GM18873 (cell line): ENCODE data around the gene CRIP1.

Experiments used
- ATAC-seq: cut with Tn5 transposase; IDR thresholded peaks from one replicate; pipeline ENCODE4 v1.9.1; 2021; ENCODE audit warnings: mild to moderate bottlenecking, moderate library complexity, moderate number of reproducible peaks; ENCODE audit not compliant: unreplicated experiment, low FRiP score

The CRIP1 gene

GRCh38 chr14:105450864-105451720 is 35.6 kb upstream of the CRIP1 start:
- ATAC-seq: no peak

- no peak for ATAC-seq
Observed at GRCh38 chr14:105452963-105453362, 33.7 kb upstream of the CRIP1 start.

- ATAC-seq: no peak
Observed at GRCh38 chr14:105453847-105454246, 32.8 kb upstream of the CRIP1 start.

DNA sequence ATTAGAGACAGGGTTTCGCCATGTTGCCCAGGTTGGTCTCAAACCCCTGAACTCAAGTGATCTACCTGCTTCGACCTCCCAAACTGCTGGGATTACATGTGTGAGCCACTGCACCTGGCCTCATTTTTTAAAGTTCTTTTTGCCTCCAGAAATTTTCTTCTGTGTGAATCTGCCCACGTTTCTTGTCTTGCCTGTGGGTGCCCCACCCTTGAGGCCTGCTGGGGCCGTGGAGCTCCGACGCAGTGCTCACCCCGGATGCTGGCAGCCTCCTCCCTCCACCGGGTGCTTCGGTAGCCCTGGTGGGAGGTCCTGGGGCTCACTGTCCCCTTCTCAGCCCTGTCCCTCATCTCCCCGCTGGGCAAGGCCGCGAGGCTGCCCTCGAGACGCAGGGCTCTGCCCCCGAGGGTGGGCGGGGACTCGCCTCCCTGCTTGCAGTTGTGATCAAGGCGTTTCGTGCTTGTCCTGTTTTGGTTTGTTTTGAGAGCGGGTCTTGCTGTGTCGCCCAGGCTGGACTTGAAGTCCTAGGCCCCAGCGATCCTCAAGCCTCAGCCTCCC is 31.5 kb upstream of the CRIP1 start:
- no peak for ATAC-seq

DNA sequence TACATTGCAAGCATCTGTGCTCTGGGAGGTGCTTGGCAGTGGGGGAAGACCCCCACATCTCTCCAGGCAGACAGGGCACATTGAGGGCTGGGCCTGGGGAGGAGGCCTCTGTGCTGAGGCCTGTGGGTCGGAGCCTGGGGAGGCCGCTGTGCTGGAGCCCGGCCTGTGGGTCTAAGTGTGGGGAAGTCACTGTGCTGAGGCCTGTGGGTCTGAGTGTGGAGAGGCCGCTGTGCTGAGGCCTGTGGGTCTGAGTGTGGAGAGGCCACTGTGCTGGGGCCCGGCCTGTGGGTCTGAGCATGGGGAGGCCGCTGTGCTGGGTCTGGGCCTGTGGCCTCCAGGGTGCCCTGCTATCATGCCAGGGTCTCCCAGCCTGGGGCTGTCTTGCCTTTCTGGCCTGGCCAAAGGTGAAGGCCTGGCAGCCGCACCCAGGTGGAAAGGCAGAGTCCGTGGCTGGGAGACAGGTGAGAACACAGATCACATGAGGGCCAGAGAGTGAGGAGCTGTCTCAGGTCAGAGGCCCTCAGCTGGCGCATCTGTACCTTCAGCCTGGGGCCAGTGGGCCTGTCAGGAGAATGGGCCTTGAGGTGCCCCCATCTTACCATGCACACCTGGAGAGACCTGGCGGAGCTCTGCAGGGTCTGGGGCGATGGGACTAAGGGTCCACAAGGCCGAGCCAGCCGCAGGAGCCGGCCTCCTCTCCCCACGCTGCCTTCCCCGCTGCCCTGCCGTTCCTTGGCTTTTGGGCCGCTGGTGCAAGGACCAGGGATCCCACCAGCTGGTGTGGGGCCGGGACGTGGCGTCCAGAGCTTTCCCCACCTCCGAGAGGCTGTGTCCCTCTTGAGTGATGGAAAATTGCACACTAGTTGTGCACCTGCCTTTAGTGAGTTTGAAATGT is 30.7 kb upstream of the CRIP1 start:
- no peak for ATAC-seq

- no peak for ATAC-seq
Observed at GRCh38 chr14:105456736-105457617, 29.7 kb upstream of the CRIP1 start.

GRCh38 chr14:105458010-105458409 is 28.7 kb upstream of the CRIP1 start:
- ATAC-seq: no peak

GRCh38 chr14:105458571-105458970 is 28.1 kb upstream of the CRIP1 start:
- ATAC-seq: no peak

DNA sequence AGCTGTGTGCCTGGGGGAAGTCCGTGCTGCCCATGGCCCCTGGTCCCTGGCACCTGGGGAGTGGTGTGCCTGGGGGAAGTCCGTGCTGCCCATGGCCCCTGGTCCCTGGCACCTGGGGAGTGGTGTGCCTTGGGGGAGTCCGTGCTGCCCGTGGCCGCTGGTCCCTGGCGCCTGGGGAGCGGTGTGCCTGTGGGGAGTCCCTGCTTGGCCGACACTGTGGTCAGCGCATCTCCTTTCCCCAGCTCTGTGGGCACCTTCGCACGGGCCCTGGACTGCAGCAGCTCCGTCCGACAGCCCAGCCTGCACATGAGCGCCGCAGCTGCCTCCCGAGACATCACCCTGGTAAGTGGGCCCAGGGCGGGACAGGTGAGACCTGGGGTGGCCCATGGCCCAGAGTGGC is 26.6 kb upstream of the CRIP1 start:
- no peak for ATAC-seq

- no peak for ATAC-seq
Observed at GRCh38 chr14:105460616-105461015, 26.1 kb upstream of the CRIP1 start.

- no peak for ATAC-seq
Observed at GRCh38 chr14:105461903-105462302, 24.8 kb upstream of the CRIP1 start.

DNA sequence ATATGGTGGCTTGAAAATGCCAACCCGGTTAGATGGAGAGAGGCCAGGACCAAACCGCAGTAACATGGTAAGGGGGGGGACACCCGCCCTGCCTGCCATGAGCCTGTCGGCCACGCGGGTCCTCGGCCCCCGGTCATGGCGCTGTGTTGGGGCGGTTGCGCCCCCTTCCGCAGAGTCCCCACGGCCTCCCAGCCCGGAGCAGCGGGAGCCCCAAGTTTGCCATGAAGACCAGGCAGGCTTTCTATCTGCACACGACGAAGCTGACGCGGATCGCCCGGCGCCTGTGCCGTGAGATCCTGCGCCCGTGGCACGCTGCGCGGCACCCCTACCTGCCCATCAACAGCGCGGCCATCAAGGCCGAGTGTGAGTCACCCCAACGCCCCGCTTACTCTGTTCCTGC is 22.2 kb upstream of the CRIP1 start:
- no peak for ATAC-seq

DNA sequence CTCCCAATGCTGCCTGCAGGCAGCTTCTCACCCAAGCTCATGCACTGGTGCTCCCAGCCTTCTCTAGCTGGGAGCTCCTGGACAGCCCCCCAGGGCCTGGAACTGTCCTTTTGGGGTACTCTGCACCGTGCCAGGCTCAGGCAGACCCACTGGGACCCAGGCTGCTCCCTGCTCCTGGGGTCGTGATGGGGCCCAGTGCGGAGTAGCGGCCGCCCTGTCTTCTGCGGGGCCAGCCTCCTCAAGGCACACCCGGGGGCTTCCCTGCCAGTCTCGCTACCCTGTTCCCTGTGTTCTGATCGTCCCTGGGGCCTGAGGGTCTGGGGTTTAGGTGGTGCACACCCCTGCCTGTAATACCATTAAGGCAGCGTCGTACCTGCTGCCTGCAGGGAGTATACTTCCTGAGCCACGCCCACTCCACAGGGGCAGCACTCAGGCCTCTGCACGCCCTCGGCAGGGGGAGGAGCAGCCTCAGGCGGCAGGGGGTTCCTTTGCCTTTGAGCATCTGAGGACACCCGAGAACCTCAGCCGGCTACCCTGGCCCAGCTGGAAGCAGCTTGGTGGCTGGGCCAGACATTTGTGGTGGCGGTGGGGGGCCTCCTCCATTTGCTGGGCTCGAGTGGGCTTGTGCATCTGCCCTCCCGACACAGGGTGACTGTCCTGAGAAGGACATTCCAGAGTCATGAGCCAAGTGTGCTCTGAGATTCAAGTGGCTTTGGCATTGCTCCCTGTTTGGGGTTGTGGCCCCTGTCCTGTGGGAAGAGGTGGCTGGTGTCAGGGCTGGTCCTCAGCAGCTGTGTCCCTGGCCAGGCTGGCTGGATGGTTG is 21.3 kb upstream of the CRIP1 start:
- ATAC-seq: no peak

DNA sequence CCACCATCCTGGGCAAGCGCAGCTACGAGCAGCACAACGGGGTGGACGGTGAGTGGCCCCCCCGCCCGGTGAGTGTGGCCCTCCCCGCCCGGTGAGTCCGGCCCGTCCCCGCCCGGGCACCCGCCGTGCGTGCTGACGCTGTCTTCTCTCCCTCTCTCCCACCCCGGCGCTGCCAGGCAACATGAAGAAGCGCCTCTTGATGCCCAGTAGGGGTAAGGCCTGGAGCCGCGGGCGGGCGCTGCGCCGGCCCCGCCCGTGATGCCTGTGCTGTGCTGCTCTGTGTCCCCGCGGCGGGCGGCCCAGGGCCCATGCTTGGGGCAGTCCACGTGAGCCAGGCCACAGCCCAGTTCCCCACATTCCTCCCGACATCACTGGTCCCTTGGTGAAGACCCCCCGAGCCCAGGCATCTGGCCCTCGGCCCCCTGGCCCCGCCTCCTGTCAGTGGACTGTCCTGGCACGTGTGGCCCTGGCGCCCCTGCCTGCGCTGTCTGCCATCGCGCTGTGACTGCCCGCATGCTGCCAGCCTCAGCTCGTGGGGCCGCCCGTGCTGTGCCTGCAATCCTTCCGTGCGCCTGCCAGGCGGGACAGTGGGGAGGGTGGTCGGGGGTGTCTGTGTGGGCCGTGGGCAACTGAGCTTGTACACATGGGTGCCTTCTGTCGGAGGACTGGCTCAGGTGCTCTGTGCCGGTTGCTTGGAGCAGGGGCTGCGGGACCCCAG is 20.0 kb upstream of the CRIP1 start:
- ATAC-seq: no peak

- ATAC-seq: no peak
Observed at GRCh38 chr14:105467249-105467941, 19.3 kb upstream of the CRIP1 start.

DNA sequence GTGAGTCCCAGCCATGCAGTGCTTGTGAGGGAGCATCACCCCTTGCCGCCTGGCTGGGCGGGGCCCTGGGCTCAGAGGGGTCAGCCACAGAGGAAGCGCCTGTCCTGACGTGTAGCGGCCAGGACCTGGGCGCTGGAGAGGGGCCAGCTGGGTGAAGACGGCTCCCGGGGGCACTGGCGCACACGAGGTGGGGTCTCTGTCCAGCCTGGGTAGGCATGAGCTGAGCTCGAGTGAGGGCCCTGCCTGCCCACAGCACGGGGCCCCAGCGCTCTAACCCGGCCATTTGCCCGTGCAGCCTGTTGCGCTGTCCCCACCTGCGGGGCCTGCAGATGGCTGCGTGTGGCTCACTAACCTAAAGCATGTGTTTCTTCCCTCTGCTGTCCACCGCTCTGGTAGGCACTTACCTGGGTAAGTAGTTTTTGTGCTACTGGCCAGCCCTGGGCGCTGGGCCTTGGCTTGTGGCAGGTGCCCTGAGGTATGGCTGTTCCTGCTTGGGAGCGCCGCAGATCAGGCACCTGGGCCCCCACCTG is 18.7 kb upstream of the CRIP1 start:
- ATAC-seq: no peak

GRCh38 chr14:105468621-105469241 is 18.0 kb upstream of the CRIP1 start:
- ATAC-seq: no peak
